ENCODE results near the gene SMAD4.

The SMAD4 gene

GRCh38 chr18:51029694-51030536 lies at the start of gene SMAD4:
TSS of gene SMAD4 (plus strand) at chr18:51030213. CDS start at chr18:51047047, 16,834 bp downstream.
- peak within 1 kb of the TSS; percentile 45 for H3K4me3 ChIP-seq (ENCODE audit: low read depth, low read length)
- DNase-seq (ENCODE audit: low read depth) = peak; percentile 90
- TF ChIP-seq, protein P1, sequence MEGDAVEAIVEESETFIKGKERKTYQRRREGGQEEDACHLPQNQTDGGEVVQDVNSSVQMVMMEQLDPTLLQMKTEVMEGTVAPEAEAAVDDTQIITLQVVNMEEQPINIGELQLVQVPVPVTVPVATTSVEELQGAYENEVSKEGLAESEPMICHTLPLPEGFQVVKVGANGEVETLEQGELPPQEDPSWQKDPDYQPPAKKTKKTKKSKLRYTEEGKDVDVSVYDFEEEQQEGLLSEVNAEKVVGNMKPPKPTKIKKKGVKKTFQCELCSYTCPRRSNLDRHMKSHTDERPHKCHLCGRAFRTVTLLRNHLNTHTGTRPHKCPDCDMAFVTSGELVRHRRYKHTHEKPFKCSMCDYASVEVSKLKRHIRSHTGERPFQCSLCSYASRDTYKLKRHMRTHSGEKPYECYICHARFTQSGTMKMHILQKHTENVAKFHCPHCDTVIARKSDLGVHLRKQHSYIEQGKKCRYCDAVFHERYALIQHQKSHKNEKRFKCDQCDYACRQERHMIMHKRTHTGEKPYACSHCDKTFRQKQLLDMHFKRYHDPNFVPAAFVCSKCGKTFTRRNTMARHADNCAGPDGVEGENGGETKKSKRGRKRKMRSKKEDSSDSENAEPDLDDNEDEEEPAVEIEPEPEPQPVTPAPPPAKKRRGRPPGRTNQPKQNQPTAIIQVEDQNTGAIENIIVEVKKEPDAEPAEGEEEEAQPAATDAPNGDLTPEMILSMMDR (IDR thresholded peaks at IDR 0.05; ENCODE audit: low read depth, low read length, missing control alignments) = no peak
- in situ Hi-C loops (cut with HindIII; ENCODE audit: low sequenced_read_pairs) = no loop called here

DNA sequence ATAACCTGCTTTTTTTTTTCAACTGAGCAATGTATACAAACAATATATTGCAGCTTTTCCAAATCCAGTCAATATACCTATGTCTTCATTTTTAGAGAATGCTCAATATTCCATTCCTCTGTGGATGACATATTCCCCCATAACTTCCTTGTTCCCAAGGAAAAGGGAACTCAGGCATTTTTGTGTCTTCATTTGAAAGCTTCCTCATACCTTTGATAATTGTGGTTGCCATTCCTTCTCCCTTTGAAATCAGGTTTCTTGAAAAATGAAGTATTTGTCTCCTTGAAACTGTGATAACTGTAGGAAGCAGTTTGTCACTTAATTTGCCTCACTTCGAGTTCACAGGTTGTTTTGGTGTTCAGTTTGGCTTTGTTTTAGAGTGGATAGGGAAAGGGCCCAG lies 48.6 kb upstream of the SMAD4 start:
- no peak for DNase-seq (ENCODE audit: low read depth)
- H3K4me3 ChIP-seq (ENCODE audit: low read depth, low read length) = no peak overlapping the region
- in situ Hi-C loops (cut with HindIII; ENCODE audit: low sequenced_read_pairs) = no loop called here
- TF ChIP-seq, protein P1 (IDR thresholded peaks at IDR 0.05; ENCODE audit: low read depth, low read length, missing control alignments) = no peak

GRCh38 chr18:50982086-50982801 lies 47.8 kb upstream of the SMAD4 start:
- in situ Hi-C loops (cut with HindIII; ENCODE audit: low sequenced_read_pairs) = no loop called here
- no peak for DNase-seq (ENCODE audit: low read depth)
- TF ChIP-seq, protein P1 (IDR thresholded peaks at IDR 0.05; ENCODE audit: low read depth, low read length, missing control alignments) = no peak
- no peak overlapping the region for H3K4me3 ChIP-seq (ENCODE audit: low read depth, low read length)

GRCh38 chr18:50982802-50983179 lies 47.2 kb upstream of the SMAD4 start:
- DNase-seq (ENCODE audit: low read depth) = peak; percentile 24
- in situ Hi-C loops (cut with HindIII; ENCODE audit: low sequenced_read_pairs) = no loop called here
- TF ChIP-seq, protein P1 (IDR thresholded peaks at IDR 0.05; ENCODE audit: low read depth, low read length, missing control alignments) = no peak
- no peak overlapping the region for H3K4me3 ChIP-seq (ENCODE audit: low read depth, low read length)

DNA sequence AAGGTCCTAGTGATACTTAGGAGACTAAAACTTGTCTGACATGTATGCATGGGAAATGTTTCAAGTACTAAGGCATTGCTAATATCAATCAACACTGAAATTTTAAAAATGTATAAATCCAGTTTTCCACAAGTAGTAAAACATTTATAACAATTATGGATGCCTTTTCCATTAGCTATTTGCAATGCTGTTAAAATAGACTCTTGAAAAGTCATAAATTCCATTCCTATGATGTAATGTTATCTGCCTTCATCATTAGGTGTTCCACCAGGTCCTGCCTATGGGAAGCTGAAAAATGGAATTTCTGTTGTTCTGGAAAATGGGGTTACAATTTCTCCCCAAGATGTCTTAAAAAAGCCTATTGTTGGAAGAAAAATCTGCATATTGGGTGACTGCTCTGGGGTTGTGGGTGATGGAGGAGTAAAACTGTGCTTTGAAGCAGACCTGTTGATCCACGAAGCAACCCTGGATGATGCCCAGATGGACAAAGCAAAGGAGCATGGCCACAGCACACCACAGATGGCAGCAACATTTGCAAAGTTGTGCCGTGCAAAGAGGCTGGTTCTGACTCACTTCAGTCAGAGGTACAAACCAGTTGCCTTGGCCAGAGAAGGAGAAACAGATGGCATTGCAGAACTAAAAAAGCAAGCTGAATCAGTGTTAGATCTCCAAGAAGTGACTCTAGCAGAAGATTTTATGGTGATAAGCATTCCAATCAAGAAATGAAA lies 43.5 kb upstream of the SMAD4 start:
- TF ChIP-seq, protein P1 (IDR thresholded peaks at IDR 0.05; ENCODE audit: low read depth, low read length, missing control alignments) = no peak
- DNase-seq (ENCODE audit: low read depth) = no peak
- no peak overlapping the region for H3K4me3 ChIP-seq (ENCODE audit: low read depth, low read length)
- in situ Hi-C loops (cut with HindIII; ENCODE audit: low sequenced_read_pairs) = no loop called here

DNA sequence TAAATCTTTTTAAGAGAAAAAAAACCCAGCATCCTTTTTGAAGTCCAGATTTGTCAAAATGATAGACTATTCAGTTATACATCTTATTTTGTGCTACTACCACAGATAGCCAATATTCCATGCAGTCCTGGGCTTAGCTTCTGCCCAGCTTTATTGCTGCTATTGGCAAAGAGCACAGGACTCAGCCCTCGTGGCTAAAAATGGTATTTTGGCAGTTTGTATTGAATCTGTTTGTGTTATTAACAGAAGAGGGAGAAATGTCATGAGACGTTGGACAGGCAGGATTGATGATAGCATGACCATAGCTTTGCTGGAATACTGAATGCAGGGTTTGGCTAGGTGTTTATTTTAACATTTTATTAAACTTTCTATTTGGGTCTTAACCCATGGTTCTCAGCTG lies 42.8 kb upstream of the SMAD4 start:
- H3K4me3 ChIP-seq (ENCODE audit: low read depth, low read length) = no peak overlapping the region
- in situ Hi-C loops (cut with HindIII; ENCODE audit: low sequenced_read_pairs) = no loop called here
- TF ChIP-seq, protein P1 (IDR thresholded peaks at IDR 0.05; ENCODE audit: low read depth, low read length, missing control alignments) = no peak
- DNase-seq (ENCODE audit: low read depth) = no peak

Measured in astrocyte of the cerebellum (primary cell).